C4-2B (cell line): Measurements from ENCODE around the gene PLCH2.

Source experiments
- H3K27ac ChIP-seq: fragments of 450-650 bp; 2 replicates; pipeline ENCODE4 v1.5.1; 2017
- ZFX ChIP-seq: fragments of 450-650 bp; IDR thresholded peaks from 2 replicates; pipeline ENCODE4 v1.6.1; 2017
- TF ChIP-seq, protein P1 (sequence below): fragments of 450-650 bp; conservative IDR thresholded peaks from 2 replicates; pipeline ENCODE4 v1.5.1; 2017; ENCODE audit warnings: mild to moderate bottlenecking

Gene PLCH2

DNA sequence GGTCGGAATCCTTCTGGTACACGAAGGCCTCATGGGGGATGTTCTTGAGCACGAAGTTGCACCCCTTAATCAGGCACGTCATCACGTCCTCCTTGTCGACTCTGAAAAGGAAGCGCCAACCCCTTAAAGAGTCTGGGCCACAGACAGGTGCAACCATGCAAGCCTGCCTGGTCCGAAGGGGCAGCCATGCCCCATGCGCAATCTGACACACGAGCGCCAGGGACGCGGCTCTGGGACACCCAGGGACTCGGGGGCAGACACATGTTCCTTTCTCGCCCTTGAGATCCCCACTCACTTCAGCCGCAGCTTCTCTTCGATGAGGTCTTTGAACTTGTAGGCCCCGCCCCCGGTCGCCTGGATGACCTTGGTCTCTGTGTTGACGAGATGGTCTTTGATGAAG is 44.7 kb downstream of the PLCH2 start:
- TF ChIP-seq, protein P1, sequence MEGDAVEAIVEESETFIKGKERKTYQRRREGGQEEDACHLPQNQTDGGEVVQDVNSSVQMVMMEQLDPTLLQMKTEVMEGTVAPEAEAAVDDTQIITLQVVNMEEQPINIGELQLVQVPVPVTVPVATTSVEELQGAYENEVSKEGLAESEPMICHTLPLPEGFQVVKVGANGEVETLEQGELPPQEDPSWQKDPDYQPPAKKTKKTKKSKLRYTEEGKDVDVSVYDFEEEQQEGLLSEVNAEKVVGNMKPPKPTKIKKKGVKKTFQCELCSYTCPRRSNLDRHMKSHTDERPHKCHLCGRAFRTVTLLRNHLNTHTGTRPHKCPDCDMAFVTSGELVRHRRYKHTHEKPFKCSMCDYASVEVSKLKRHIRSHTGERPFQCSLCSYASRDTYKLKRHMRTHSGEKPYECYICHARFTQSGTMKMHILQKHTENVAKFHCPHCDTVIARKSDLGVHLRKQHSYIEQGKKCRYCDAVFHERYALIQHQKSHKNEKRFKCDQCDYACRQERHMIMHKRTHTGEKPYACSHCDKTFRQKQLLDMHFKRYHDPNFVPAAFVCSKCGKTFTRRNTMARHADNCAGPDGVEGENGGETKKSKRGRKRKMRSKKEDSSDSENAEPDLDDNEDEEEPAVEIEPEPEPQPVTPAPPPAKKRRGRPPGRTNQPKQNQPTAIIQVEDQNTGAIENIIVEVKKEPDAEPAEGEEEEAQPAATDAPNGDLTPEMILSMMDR: no peak
- no peak for TF ChIP-seq ZFX
- H3K27ac ChIP-seq: no peak overlapping the region

DNA sequence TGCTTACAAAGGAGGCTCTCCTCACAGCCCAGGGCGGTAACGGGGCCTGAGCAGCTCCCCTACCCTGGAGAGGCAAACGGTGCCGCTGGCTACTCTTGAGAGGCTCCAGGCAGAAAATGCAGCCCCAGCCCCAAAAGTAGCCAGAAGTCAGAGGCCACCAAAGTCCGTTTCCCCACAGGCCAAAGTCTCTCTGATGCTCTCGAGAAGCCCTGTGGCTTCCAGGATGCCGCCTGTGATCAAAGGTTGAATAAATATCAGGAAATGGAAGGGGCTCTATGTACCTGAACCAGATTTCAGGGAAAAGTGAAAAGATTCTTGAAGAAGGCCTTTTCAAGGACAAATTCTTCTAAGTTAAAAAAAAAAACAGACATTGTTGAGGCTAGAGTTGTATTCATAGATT is 46.1 kb downstream of the PLCH2 start:
- TF ChIP-seq, protein P1: no peak
- no peak for TF ChIP-seq ZFX
- H3K27ac ChIP-seq: no peak overlapping the region

DNA sequence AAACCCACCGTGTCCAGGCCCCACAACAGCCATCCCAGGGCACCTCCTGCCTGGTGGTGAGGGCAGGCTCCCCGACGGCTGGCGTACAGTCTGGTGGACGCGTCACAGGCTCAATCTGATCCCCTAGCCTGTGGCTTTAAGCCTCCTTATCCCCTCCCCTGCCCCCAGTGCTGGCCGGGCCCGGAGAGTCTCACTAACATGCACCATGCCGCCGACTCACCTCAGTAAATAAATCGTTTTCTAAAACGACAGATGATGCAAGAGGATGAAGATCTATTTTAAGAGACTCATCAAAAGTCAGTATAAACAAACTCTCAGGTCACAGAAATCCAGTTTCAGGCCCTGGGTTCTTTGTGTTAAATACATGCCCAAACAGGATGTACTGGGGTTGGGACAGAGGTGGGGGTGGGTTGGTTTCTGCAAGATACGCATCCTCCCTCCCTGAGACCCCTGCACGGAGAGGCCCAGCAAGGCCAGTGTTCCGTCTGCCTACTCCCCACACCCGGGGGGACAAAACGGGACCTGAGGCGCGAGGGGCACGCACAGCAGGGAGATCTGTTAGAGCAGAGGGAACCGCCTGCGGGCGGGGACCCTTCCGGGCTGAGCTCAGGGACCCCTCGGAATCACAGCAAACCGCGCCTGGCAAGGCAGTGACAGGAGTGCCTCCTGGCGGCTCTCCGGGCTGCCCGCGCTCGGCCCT is 47.3 kb downstream of the PLCH2 start:
- H3K27ac ChIP-seq: peak overlapping the region; percentile 85
- no peak for TF ChIP-seq ZFX
- TF ChIP-seq, protein P1: no peak

DNA sequence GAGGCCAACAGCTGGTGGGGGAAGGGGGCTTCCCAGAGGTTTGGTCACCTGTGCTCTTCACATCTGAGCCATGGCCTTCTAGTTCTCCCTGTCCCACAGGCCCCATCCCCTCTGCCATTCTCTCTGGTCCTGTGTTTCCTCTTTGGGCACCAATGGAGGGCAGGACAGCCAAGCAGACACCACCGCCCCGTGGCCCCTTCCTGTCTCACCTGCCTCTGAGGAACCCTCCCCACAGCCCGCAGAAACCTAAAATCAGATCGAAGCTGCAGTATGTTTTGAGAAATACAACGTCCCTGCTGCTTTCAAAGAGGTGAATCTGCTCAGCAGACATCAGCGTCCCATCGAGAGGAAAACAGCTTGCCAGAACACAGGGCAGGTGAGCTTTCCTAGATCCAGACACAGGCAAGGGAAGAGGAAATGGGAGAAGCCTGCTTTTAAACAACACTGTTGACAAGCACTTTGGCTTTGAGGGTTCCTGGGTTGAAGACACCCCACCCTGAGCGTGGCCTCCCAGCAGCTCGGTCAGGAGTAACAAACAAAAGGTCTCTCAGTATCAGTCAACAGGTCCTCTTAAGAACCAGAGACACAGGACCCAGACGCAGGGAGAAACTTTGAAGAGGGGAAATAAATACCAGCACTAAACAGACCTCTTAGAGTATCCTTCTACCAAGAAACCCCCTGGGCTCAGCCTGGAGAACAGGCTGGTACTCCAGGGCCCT is 48.0 kb downstream of the PLCH2 start:
- TF ChIP-seq ZFX: no peak
- TF ChIP-seq, protein P1: no peak
- peak overlapping the region; percentile 85 for H3K27ac ChIP-seq

DNA sequence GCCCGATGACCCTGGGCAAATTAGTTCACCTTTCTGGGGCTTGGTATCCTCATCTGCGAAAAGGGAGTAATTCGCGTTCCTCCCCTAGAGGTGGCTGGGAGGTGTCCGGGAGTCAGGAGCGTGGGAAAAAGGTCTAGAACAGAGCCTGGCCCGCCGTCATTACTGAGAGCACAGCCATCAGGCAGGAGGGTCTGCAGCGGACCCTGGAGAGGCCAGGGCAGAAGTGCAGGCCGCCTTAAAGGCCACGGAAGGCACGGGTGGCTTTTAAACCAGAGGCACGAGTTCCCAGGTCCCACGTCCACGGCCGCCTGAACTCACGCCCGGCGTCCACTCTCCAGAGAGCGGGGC is 49.5 kb downstream of the PLCH2 start:
- no peak for TF ChIP-seq ZFX

DNA sequence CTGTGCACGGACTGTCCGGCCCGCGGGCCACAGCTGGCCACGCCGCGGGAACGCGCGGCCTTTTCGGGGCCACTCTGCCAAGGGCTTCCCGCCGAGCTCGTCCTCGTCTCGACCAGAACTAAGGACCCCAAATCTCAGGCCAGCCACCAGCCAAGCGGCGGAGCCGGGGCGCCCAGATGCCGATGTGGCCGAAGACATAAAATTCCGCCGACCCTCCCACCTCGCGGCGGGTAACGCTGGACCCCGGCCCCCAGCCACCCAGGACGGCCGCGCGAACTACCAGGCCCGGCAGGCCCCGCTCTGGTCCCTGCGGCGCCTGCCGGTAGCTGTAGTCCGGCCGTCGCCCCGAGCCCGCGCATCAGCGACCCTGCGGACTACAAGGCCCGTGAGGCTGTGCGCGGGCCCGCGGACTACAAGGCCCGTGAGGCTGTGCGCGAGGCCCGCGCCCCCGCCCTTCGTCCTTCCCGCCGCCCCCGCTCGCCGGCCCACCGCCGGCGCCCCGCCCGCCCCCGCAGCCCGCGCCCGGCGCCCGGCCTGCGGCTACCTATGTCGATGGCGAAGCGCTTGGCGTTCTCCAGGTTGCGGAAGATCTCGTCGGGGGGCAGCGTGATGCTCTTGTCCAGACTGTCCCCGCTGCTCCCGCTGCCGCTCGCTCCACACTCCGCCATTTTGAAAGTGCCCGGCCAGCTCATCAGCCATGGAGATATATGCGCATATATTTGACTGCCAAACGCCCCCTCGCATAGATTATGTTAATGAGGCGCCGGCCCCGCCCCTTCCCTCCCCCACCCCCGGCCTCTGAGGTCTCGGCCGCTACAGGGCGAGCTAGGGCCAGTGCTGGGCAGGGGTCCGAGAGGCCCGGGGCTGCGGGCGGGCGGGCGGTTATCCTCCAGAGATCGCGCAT is 50.1 kb downstream of the PLCH2 start, which contains the start of gene PANK4:
Gene PANK4 (minus strand): TSS at position 677 of the 904 bp plus-strand sequence. CDS start 9 bp downstream, at position 668.
- TF ChIP-seq, protein P1: no peak
- peak; percentile 85 for TF ChIP-seq ZFX
- peak within 1 kb of the TSS; percentile 85 for H3K27ac ChIP-seq

More for the DNA sequence above, 49.5 kb downstream of the PLCH2 start:
- peak overlapping the region; percentile 85 for H3K27ac ChIP-seq

DNA sequence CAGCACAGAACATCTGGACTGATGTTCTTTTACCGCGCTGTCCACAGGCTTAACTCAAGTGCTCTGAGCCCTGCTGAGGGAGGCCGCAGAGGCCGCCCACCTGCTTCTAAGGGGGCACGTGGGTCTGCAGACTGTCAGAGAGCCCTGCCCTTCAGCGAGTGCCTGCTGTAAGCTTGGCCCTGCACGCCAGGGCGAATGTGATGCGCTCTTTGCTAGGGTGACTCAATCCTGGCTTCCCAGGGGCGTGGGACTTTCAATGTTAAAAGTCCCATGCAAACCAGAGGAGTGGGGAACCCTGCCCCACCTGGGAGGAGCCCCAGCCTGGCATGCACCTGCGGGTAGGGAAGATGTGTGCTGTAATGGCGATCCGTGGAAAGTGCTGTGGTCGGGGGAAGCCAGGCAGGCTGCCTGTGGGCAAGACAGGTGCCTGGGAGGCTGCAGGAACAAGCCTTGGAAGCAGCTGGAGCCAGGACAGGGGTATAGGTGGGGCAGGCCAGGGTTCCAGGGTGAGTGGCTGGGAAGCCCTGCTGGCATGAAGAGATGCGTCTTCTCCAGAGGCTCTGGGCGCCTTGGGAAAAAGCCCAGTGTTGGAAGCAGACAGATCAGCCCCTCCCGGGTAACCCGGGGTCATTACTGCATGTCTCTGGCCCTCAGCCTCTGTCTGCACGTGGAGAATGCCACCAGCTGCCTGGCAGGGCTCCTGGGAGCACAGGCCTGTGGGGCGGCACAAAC is 50.9 kb downstream of the PLCH2 start:
- peak overlapping the region; percentile 85 for H3K27ac ChIP-seq
- no peak for TF ChIP-seq ZFX
- TF ChIP-seq, protein P1: no peak
